ENCODE data around the gene TEKT2. TPM values are rescaled to one million over a fixed set of nuclear protein-coding genes. Genes with fewer than 3 reads are reported as not detected.

The TEKT2 gene
- total RNA-seq, 4 donors from 2014 or later, result not detected

DNA sequence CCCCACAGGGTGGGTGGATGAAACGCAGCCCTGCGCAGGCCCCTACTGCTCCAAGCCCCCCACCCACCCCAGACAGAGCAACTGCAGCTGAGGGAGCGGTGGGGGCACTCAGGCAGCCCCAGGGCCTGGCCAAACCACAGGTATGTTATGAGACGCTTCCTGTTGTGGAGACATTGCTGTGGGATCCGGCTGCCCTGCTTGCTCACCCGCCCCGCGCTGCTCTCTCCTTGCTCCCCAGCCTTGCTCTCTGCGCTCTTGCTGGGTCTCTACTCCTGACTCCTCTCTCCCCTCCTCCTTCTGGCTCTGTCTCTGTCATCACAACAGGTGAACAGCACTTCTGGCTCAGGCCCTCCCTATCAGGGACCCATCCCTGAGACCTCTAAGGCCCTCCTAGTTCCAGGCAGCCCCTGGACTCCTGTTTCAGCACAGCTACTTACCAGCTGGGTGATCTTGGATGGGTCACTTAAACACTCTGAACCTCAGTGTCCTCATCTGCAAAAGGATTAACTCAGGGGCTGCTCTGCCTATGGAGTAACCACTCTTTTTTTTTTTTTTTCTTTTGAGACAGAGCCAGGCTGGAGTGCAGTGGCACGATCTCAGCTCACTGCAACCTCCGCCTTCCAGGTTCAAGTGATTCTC lies 25.3 kb downstream of the TEKT2 start:
- H3K36me3 ChIP-seq, result no peaks in the 10 kb centered on the region
- ATAC-seq (no peak), DNase-seq (no peak)
- in situ Hi-C loops (cut with MboI; ENCODE audit: low sequenced_read_pairs in 4 of 4) (loop anchor here in 2 of 4 donors (10.0 kb wide), 3 partner anchors 76 to 316 kb away; no protein-coding TSS in a partner anchor), intact Hi-C loops (cut with DNase I; ENCODE audit: low total_unique reads) (no loop called here)
- no peak overlapping the region for H3K4me3 ChIP-seq
- H3K27ac ChIP-seq, result no peak overlapping the region
- H3K9me3 ChIP-seq, result no peaks in the 10 kb centered on the region
- no peaks in the 10 kb centered on the region for H3K4me1 ChIP-seq
- no peaks in the 10 kb centered on the region for H3K27me3 ChIP-seq
- TF ChIP-seq, protein P1, sequence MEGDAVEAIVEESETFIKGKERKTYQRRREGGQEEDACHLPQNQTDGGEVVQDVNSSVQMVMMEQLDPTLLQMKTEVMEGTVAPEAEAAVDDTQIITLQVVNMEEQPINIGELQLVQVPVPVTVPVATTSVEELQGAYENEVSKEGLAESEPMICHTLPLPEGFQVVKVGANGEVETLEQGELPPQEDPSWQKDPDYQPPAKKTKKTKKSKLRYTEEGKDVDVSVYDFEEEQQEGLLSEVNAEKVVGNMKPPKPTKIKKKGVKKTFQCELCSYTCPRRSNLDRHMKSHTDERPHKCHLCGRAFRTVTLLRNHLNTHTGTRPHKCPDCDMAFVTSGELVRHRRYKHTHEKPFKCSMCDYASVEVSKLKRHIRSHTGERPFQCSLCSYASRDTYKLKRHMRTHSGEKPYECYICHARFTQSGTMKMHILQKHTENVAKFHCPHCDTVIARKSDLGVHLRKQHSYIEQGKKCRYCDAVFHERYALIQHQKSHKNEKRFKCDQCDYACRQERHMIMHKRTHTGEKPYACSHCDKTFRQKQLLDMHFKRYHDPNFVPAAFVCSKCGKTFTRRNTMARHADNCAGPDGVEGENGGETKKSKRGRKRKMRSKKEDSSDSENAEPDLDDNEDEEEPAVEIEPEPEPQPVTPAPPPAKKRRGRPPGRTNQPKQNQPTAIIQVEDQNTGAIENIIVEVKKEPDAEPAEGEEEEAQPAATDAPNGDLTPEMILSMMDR (IDR thresholded peaks at IDR 0.05 in 4 of 5, conservative IDR thresholded peaks at IDR 0.05 in 1 of 5), result no peak
- TF ChIP-seq POLR2A (IDR thresholded peaks at IDR 0.05), result no peak

DNA sequence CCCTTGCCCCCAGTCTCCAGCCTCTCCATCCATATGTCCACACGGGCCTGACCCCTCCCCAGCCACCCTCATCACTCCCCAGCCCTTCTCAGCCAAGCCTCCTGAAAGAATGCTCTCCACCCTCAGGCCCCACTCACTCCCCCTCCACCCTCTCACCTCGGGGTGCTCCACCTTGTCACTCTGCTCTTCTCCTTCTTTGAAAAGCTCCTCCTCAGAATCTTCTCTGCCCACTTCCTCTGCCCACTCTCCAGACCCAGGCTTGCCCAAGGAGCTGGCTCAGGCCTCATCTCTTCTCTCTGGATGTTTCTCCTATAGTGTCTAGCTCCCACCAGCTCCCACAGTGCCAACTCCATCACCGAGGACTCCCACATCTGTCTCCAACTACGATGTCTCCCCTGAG lies 27.3 kb downstream of the TEKT2 start:
- DNase-seq (no peak), ATAC-seq (no peak)
- in situ Hi-C loops (cut with MboI; ENCODE audit: low sequenced_read_pairs in 4 of 4) (no loop called here), intact Hi-C loops (cut with DNase I; ENCODE audit: low total_unique reads) (no loop called here)
- no peak overlapping the region for H3K4me3 ChIP-seq
- no peaks in the 10 kb centered on the region for H3K9me3 ChIP-seq
- no peak overlapping the region for H3K27ac ChIP-seq
- H3K27me3 ChIP-seq, result no peaks in the 10 kb centered on the region
- TF ChIP-seq, protein P1 (IDR thresholded peaks at IDR 0.05 in 4 of 5, conservative IDR thresholded peaks at IDR 0.05 in 1 of 5), result no peak
- TF ChIP-seq POLR2A (IDR thresholded peaks at IDR 0.05), result no peak
- H3K36me3 ChIP-seq, result no peaks in the 10 kb centered on the region
- no peaks in the 10 kb centered on the region for H3K4me1 ChIP-seq

DNA sequence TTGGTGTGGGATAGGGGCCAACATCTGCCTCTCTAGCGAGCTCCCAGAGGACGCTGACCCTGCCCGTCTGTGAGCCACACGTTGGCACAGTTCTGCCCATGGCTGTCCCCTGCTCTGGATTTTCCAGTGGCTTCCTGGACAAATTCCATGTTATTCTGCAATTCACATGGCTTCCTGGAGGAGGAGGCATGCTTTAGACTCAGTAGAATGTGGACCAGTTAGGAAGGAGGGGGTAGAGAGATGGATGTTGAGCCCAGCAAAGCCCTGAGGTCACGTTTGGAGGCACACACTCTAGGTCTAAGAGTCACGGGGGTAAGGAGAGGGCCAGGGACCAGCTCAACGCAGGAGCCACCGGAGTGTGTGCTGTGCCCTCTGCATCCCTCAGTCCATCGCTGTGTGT lies 28.9 kb downstream of the TEKT2 start:
- in situ Hi-C loops (cut with MboI; ENCODE audit: low sequenced_read_pairs in 4 of 4), result no loop called here
- H3K9me3 ChIP-seq, result no peaks in the 10 kb centered on the region
- H3K27me3 ChIP-seq, result no peaks in the 10 kb centered on the region
- ATAC-seq, result no peak
- no peak for TF ChIP-seq POLR2A (IDR thresholded peaks at IDR 0.05)
- TF ChIP-seq, protein P1 (IDR thresholded peaks at IDR 0.05 in 4 of 5, conservative IDR thresholded peaks at IDR 0.05 in 1 of 5), result no peak
- intact Hi-C loops (cut with DNase I; ENCODE audit: low total_unique reads), result no loop called here
- no peaks in the 10 kb centered on the region for H3K4me1 ChIP-seq
- no peak overlapping the region for H3K27ac ChIP-seq
- no peak for DNase-seq
- H3K4me3 ChIP-seq, result no peak overlapping the region
- H3K36me3 ChIP-seq, result no peaks in the 10 kb centered on the region

DNA sequence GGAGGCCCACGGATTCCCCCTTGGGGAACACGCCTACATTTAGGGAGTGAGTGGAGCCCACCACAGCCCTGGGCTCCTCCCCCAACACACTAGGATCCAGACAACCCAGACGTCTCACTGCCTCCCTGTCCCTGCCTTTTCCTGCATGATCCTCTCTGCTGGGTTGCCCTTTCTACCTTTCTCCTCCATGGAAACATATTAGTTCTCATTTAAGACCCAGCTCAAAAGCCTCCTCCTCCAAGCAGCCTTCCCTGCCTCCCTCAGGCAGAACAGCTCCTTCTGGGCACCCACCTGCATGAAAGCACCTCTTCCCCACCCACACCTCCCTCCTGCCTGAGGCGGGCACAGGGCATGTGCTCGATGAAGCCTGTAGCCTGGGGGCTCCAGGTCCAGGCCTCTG lies 30.5 kb downstream of the TEKT2 start:
- no peak overlapping the region for H3K4me3 ChIP-seq
- no peaks in the 10 kb centered on the region for H3K27me3 ChIP-seq
- no peaks in the 10 kb centered on the region for H3K9me3 ChIP-seq
- in situ Hi-C loops (cut with MboI; ENCODE audit: low sequenced_read_pairs in 4 of 4), result no loop called here
- H3K4me1 ChIP-seq, result no peaks in the 10 kb centered on the region
- intact Hi-C loops (cut with DNase I; ENCODE audit: low total_unique reads), result no loop called here
- TF ChIP-seq POLR2A (IDR thresholded peaks at IDR 0.05), result no peak
- TF ChIP-seq, protein P1 (IDR thresholded peaks at IDR 0.05 in 4 of 5, conservative IDR thresholded peaks at IDR 0.05 in 1 of 5), result no peak
- ATAC-seq (no peak), DNase-seq (no peak)
- no peaks in the 10 kb centered on the region for H3K36me3 ChIP-seq
- H3K27ac ChIP-seq, result no peak overlapping the region

DNA sequence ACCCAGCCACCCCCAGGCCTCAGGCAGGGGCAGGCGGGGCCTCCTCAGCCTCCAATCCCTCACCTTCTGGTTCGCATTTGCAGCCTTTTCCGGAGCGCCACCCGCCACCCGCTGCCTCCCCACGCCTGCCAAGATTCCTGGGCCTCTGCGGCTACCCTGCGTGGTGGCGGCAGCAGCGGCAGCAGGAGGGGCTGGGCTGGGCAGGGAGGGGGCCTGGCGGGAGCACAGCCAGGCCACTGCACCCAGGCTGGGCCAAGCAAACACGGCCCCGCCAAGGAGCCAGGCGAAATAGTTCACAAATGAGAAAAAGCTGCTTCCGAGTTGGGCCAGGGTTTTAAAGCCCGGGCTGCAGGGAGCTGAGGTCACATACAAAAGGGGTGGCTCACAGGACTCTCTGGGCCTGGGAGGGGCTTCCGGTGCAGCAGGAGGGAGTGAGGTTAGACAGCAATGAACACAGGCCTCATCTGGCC lies 31.3 kb downstream of the TEKT2 start:
- intact Hi-C loops (cut with DNase I; ENCODE audit: low total_unique reads) (no loop called here), in situ Hi-C loops (cut with MboI; ENCODE audit: low sequenced_read_pairs in 4 of 4) (no loop called here)
- no peak overlapping the region for H3K27ac ChIP-seq
- no peak for TF ChIP-seq POLR2A (IDR thresholded peaks at IDR 0.05)
- TF ChIP-seq, protein P1 (IDR thresholded peaks at IDR 0.05 in 4 of 5, conservative IDR thresholded peaks at IDR 0.05 in 1 of 5), result no peak
- ATAC-seq (no peak), DNase-seq (no peak)
- H3K4me1 ChIP-seq, result no peaks in the 10 kb centered on the region
- H3K27me3 ChIP-seq, result no peaks in the 10 kb centered on the region
- H3K9me3 ChIP-seq, result no peaks in the 10 kb centered on the region
- H3K36me3 ChIP-seq, result no peaks in the 10 kb centered on the region
- H3K4me3 ChIP-seq, result no peak overlapping the region

All from gastrocnemius medialis (tissue), 4 donors.